GM18511 (cell line): ENCODE measurements around the gene SLC6A18.

Experiments
- ATAC-seq: cut with Tn5 transposase; IDR thresholded peaks from one replicate; pipeline ENCODE4 v1.9.1; 2021; ENCODE audit warnings: mild to moderate bottlenecking, moderate library complexity; ENCODE audit not compliant: unreplicated experiment

SLC6A18 gene

GRCh38 chr5:1214163-1214935 is 10.8 kb upstream of the SLC6A18 start:
- ATAC-seq = no peak

- no peak for ATAC-seq
Observed at GRCh38 chr5:1214936-1215220, 10.3 kb upstream of the SLC6A18 start.

DNA sequence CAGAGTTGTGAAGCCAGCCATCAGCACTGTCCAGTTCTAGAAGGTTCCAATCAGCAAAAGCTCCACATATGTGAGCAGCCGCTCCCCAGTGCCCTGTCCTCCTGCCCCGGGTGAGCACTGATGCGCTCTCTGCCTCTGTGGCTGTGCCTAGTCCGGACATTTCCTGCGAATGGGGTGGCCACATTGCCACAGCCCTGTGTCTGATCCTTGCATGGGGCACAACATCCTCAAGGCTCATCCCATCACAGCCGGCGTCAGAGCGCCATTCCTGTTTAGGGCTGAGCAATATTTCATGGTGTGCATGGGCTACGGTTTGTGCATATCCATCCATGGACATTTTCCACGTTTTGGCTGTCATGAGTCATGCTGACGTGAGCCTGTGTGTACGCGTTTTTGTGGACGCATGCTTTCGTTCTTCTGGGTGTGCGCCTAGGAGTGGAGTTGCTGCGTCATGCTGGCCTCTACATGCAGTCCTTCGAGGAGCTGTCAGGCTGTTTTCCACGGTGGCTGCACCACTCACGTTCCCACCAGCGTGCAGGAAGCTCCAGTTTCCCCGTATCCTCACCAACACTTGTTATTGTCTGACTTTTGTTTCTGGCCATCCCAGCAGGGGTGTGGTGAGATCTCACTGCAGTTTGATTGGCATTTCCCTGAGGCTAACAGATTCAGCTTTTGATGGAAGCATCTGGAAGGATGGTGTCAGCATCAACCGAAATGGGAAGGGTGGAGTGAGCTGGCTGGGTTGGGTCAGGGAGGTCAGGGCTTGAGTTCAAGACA is 9.7 kb upstream of the SLC6A18 start:
- no peak for ATAC-seq

GRCh38 chr5:1216211-1216917 is 8.8 kb upstream of the SLC6A18 start:
- no peak for ATAC-seq

GRCh38 chr5:1216918-1217295 is 8.3 kb upstream of the SLC6A18 start:
- ATAC-seq = no peak

DNA sequence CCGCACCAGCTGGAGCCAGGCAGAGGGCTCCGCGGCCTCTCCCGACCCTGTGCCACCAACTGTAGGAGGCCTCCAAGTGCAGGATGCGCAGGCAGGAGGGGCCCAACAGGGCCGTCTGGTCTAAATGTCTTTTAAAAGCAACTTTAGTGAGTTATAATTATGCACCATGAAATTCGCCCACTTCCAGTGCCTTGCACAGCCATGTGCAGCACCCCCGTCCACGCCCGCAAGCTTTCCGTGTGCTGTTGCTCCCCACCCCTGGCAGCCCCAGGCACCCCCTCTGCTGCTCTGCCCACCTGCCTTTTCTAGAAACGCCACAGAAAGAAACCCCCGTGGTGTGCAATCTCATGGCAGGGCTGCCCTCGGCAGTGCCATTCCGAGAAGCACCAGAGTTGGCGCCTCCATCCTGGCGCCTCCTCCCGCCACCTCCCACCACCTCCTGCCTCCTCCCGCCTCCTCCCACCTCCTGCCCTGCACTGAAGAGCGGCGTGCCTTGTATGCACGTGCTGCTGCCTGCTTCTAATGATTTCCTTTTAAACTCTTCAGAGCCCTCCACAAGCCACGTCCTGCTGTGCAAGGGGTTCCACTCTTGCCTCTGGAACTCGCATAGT is 7.5 kb upstream of the SLC6A18 start:
- ATAC-seq = no peak

- ATAC-seq = no peak
Observed at GRCh38 chr5:1218351-1219080, 6.7 kb upstream of the SLC6A18 start.

DNA sequence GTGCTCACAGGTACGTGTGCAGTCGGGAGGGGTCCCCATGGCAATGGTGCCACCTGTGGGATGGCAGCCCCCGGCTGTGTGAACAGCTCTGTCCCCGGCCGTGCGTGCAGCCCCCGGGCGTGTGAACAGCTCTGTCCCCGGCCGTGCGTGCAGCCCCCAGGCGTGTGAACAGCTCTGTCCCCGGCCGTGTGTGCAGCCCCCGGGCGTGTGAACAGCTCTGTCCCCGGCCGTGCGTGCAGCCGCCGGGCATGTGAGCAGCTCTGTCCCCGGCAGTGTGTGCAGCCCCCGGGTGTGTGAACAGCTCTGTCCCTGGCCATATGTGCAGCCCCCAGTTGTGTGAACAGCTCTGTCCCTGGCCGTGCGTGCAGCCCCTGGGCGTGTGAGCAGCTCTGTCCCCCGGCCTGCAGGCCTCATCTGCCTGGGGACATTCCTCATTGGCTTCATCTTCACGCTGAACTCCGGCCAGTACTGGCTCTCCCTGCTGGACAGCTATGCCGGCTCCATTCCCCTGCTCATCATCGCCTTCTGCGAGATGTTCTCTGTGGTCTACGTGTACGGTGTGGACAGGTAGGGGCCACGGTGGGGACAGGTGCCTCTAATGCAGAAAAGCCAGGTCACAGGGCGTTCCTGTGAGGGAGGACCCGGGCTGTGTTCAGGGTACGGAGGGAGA is 5.9 kb upstream of the SLC6A18 start:
- ATAC-seq = no peak

- ATAC-seq = no peak
Observed at GRCh38 chr5:1219768-1220100, 5.4 kb upstream of the SLC6A18 start.

GRCh38 chr5:1220351-1220750 is 4.8 kb upstream of the SLC6A18 start:
- ATAC-seq = no peak

DNA sequence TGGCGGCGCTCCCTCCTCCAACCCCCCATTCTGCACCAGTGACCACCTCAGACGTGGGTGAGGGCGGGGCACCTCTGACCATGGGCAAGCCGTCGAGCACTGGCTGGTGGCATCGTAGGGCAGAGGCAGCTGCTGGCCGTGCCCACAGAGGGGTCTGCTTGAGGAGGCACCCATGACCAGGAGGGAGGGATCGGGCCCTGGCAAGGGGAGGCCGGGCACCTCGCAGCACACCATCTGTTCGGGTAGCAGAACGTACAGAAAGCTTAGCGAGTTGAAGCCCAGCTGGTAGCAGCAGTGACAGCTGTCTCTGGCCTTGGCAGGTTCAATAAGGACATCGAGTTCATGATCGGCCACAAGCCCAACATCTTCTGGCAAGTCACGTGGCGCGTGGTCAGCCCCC is 4.3 kb upstream of the SLC6A18 start:
- ATAC-seq = no peak

- no peak for ATAC-seq
Observed at GRCh38 chr5:1221721-1222120, 3.5 kb upstream of the SLC6A18 start.

DNA sequence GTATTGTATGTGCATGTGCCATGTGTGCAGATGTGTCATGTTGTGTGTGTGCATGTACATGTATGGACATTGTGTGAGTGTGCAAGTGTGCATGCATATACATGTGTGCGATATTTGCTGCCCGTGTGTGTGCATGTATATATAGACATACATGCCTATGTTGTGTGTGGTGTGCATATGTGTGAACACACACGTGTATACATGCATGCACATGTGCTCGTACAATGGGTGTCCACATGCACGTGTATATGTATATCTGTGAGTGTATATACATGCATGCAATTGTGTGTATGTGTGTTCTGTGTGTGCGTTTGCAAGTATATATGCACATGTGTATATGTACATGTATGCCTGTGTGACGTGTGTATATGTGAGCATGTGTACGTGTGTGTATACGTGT is 3.0 kb upstream of the SLC6A18 start:
- no peak for ATAC-seq

DNA sequence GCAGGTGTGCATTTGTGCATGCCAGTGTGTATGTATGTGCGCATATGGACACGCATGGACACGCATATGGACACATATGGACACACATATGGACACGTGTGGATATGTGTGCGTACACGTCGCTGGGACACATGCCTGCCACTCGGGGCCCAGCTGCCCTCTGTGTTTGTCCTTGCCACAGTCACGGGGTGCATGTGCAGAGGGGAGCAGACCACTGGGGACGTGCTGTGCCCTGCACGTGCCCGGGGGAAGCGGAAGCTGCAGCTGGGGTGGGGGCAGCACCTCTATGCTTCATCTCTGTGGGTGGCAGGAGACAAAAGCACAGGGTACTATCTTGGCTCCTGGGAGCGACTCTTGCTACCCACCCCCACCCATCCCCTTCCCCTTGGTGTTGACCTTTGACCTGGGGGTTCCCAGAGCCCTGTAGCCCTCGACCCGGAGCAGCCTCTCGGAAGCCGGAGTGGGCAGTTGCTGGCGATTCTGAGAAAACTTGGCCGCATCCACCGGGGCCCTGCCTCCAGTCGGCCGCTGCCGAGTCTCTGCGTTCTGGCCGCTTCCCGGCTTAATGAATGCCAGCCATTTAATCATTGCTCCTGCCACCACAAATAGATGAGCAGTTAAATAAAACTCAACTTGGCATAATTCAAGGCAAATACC is 2.4 kb upstream of the SLC6A18 start:
- ATAC-seq = no peak

- no peak for ATAC-seq
Observed at GRCh38 chr5:1223278-1223670, 1.9 kb upstream of the SLC6A18 start.

- no peak for ATAC-seq
Observed at GRCh38 chr5:1224631-1225030, 550 bp upstream of the SLC6A18 start.

DNA sequence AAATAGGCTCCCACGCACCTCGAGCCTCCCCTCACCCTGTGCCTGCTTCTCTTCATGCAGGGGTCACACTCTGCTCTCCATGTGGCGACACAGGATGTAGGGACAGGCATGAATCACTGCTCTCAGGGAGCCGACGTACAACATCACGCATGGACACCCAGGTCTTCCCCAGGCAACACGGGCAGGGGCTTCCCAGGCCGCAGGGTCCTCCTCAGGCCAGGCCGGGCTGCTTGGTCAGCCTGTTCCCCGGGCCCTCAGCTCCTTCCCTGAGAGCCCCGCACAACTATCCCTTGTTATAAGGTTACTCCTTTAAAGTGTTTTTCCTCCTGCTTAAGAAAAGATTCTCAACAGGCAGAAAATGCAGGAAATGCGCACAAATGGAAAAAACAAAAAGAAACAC is 1.1 kb downstream of the SLC6A18 start:
- ATAC-seq = no peak

DNA sequence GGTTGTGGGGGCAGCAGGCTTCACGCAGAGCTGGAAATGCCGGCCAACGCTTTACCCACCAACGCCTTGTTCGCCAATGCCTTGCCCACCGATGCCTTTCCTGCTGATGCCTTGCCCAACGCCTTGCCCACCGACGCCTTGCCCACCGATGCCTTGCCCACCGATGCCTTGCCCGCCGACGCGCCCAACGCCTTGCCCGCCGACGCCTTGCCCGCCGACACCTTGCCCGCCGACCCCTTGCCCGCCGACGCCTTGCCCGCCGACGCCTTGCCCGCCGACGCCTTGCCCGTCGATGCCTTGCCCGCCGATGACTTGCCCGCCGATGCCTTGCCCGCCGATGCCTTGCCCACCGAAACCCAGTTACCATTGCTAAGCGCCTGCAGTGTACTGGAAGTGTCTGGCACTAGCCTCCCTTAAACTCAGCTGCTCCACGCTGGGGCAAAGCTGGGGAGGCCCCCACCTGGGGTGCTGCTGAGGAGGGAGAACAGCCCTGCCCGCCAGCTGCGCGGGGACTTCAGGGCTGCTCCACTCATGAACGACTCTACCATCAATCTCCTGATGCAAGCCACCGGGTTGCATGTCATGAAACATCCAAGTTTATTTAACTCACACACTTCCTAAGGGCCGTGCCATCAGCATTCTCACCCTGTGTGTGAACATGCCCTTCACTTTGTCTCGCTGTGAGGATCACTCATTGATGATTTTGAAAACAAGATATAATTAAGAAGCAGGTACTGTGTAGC is 1.8 kb downstream of the SLC6A18 start:
- ATAC-seq = no peak

GRCh38 chr5:1227667-1228066 is 2.5 kb downstream of the SLC6A18 start:
- ATAC-seq = no peak
